22Rv1 (cell line): ENCODE measurements around the gene AFF2.

Source experiments
- ZFX ChIP-seq: fragments of 450-650 bp; IDR thresholded peaks from 2 replicates; pipeline ENCODE4 v1.6.1; 2017; ENCODE audit warnings: antibody characterized with exemption, borderline replicate concordance
- TF ChIP-seq, protein P1 (sequence below): fragments of 450-650 bp; IDR thresholded peaks from 2 replicates; pipeline ENCODE4 v1.5.1; 2017; ENCODE audit warnings: mild to moderate bottlenecking

DNA sequence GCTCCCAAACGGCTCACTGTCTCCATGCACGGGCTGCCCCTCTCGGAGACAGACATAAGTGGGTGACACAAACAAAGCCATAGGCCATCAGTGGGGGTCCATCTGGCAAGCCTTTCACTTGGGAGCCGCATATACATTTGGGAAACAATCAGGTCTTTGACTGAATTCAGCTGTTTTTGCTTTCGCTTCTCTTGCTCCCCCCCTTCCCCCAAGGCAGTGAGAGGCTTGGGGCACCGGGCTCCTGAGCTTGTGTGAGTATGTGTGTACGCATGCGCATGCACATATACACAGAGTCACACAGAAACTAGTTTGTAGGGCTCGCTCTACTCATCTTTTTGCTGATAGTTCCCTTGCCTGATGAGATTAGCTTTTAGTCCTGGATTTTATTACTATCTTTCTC is 284.4 kb downstream of the AFF2 start:
- TF ChIP-seq, protein P1, sequence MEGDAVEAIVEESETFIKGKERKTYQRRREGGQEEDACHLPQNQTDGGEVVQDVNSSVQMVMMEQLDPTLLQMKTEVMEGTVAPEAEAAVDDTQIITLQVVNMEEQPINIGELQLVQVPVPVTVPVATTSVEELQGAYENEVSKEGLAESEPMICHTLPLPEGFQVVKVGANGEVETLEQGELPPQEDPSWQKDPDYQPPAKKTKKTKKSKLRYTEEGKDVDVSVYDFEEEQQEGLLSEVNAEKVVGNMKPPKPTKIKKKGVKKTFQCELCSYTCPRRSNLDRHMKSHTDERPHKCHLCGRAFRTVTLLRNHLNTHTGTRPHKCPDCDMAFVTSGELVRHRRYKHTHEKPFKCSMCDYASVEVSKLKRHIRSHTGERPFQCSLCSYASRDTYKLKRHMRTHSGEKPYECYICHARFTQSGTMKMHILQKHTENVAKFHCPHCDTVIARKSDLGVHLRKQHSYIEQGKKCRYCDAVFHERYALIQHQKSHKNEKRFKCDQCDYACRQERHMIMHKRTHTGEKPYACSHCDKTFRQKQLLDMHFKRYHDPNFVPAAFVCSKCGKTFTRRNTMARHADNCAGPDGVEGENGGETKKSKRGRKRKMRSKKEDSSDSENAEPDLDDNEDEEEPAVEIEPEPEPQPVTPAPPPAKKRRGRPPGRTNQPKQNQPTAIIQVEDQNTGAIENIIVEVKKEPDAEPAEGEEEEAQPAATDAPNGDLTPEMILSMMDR = no peak
- no peak for TF ChIP-seq ZFX
